Nephron progenitor cell (in vitro differentiated cells): Measurements from ENCODE around the gene USP3.
A peak's percentile ranks its signal among the peaks of the same experiment; 100 is the strongest.

Source experiments
- DNase-seq: peaks from one replicate; pipeline ENCODE4 v3.0.0; 2021
- H3K27ac Mint-ChIP-seq: 2 replicates; pipeline ENCODE4 v1.8.0; 2021; ENCODE audit warnings: mild to moderate bottlenecking, moderate library complexity, mixed read lengths
- H3K27me3 Mint-ChIP-seq: 2 replicates; pipeline ENCODE4 v1.8.0; 2021; ENCODE audit warnings: mild to moderate bottlenecking, low read depth, mixed read lengths; ENCODE audit not compliant: poor library complexity
- H3K36me3 Mint-ChIP-seq: 2 replicates; pipeline ENCODE4 v1.8.0; 2021; ENCODE audit warnings: low read depth, mixed read lengths
- H3K4me1 Mint-ChIP-seq: 2 replicates; pipeline ENCODE4 v1.8.0; 2021; ENCODE audit warnings: mixed read lengths
- H3K4me3 Mint-ChIP-seq: 2 replicates; pipeline ENCODE4 v1.8.0; 2021; ENCODE audit warnings: mild to moderate bottlenecking, moderate library complexity, mixed read lengths
- H3K9me3 Mint-ChIP-seq: 2 replicates; pipeline ENCODE4 v1.8.0; 2021; ENCODE audit warnings: mild to moderate bottlenecking, moderate library complexity, mixed read lengths
- CTCF ChIP-seq: fragments of 200-600 bp; sonication (generic); IDR thresholded peaks from 2 replicates; pipeline ENCODE4 v1.5.0; 2021; ENCODE audit warnings: antibody characterized with exemption

Gene USP3

GRCh38 chr15:63465104-63465503 lies 39.3 kb upstream of the USP3 start:
- peaks cover 14% of the 10 kb centered on the region for H3K27me3 Mint-ChIP-seq
- peaks cover 71% of the 10 kb centered on the region for H3K4me1 Mint-ChIP-seq
- no peak overlapping the region for H3K4me3 Mint-ChIP-seq
- no peak for DNase-seq
- TF ChIP-seq CTCF = no peak
- H3K36me3 Mint-ChIP-seq = peaks cover 4% of the 10 kb centered on the region
- H3K9me3 Mint-ChIP-seq = peaks cover 6% of the 10 kb centered on the region
- H3K27ac Mint-ChIP-seq = no peak overlapping the region

GRCh38 chr15:63466378-63467192 lies 37.8 kb upstream of the USP3 start:
- no peak overlapping the region for H3K27ac Mint-ChIP-seq
- peak; percentile 51 for TF ChIP-seq CTCF
- peaks cover 14% of the 10 kb centered on the region for H3K27me3 Mint-ChIP-seq
- H3K4me1 Mint-ChIP-seq = peaks cover 58% of the 10 kb centered on the region
- DNase-seq = peak; percentile 18
- no peaks in the 10 kb centered on the region for H3K36me3 Mint-ChIP-seq
- no peaks in the 10 kb centered on the region for H3K9me3 Mint-ChIP-seq
- peak overlapping the region; percentile 21 for H3K4me3 Mint-ChIP-seq

GRCh38 chr15:63469190-63469589 lies 35.2 kb upstream of the USP3 start:
- Mint-ChIP-seq H3K4me1 (peaks cover 52% of the 10 kb centered on the region), H3K36me3 (no peaks in the 10 kb centered on the region), H3K27ac (no peak overlapping the region), H3K27me3 (peaks cover 7% of the 10 kb centered on the region), H3K4me3 (no peak overlapping the region), H3K9me3 (no peaks in the 10 kb centered on the region)
- no peak for DNase-seq
- TF ChIP-seq CTCF = no peak

- Mint-ChIP-seq H3K36me3 (no peaks in the 10 kb centered on the region), H3K27me3 (peaks cover 7% of the 10 kb centered on the region), H3K27ac (no peak overlapping the region), H3K4me3 (no peak overlapping the region), H3K4me1 (peaks cover 59% of the 10 kb centered on the region), H3K9me3 (no peaks in the 10 kb centered on the region)
- no peak for TF ChIP-seq CTCF
- DNase-seq = no peak
These were observed 34.4 kb upstream of the USP3 start for GRCh38 chr15:63469984-63470383.

- peaks cover 54% of the 10 kb centered on the region for H3K4me1 Mint-ChIP-seq
- H3K4me3 Mint-ChIP-seq = no peak overlapping the region
- H3K36me3 Mint-ChIP-seq = no peaks in the 10 kb centered on the region
- H3K9me3 Mint-ChIP-seq = peaks cover 11% of the 10 kb centered on the region
- H3K27ac Mint-ChIP-seq = peak overlapping the region; percentile 93
- DNase-seq = no peak
- TF ChIP-seq CTCF = no peak
- peaks cover 15% of the 10 kb centered on the region for H3K27me3 Mint-ChIP-seq
These were observed 31.2 kb upstream of the USP3 start for GRCh38 chr15:63473007-63473748.
